Endothelial cell of umbilical vein (primary cell): ENCODE measurements around the gene PDGFRB. TPM values are rescaled to one million over a fixed set of nuclear protein-coding genes. Genes with fewer than 3 reads are reported as not detected.

Source experiments
- BruUV-seq: library from RNA; stranded (reverse); fragments of 400-500 nt; replicated peaks from 2 replicates; lab custom pipeline; 2021; lab: Mats Ljungman, UMichigan
- CTCF ChIA-PET: fragments of 300-600, 350-600 bp; sonication (Branson Sonifier 250); formaldehyde crosslinking; loops from one replicate; lab custom pipeline; 2021; ENCODE audit warnings: antibody characterized with exemption, inconsistent platforms; lab: Charles Lee
- POLR2A ChIA-PET: fragments of 300-600, 350-600 bp; sonication (Branson Sonifier 250); formaldehyde crosslinking; loops from one replicate; lab custom pipeline; 2021; ENCODE audit warnings: antibody characterized with exemption, inconsistent platforms; lab: Charles Lee
- DNase-seq: peaks from one replicate; pipeline ENCODE4 v3.0.0-alpha.2; 2011; ENCODE audit warnings: low read depth, low spot score
- FAIRE-seq: peaks from 2 replicates; lab custom pipeline; 2011; peaks lifted over from hg19 to GRCh38; lab: Jason Lieb, UNC
- H2AFZ ChIP-seq: 2 replicates; pipeline ENCODE4 v1.6.0; 2012; ENCODE audit warnings: low read depth, low read length, control low read depth, inconsistent platforms
- H3K27ac ChIP-seq: 2 replicates; pipeline ENCODE4 v1.5.1; 2011; ENCODE audit warnings: low read depth, mild to moderate bottlenecking, control low read depth, low read length, moderate library complexity; ENCODE audit not compliant: insufficient read depth
- H3K27me3 ChIP-seq, 2 experiments: 2 replicates each; pipeline versions ENCODE4 v1.6.0 to v1.6.1; 2011; ENCODE audit warnings: low read length in 2 of 2, mixed read lengths in 1 of 2; ENCODE audit not compliant: control insufficient read depth in 2 of 2, insufficient read depth in 2 of 2
- H3K36me3 ChIP-seq, 2 experiments: 2 replicates in 1 of 2; 3 replicates in 1 of 2; pipeline ENCODE4 v1.5.1; 2011; ENCODE audit warnings: low read length in 2 of 2, mild to moderate bottlenecking in 1 of 2, moderate library complexity in 1 of 2; ENCODE audit not compliant: control insufficient read depth in 2 of 2, insufficient read depth in 2 of 2; ENCODE audit errors: extremely low read depth in 1 of 2
- H3K4me1 ChIP-seq: 3 replicates; pipeline ENCODE4 v1.5.1; 2011; ENCODE audit warnings: mild to moderate bottlenecking, low read length; ENCODE audit not compliant: control insufficient read depth, insufficient read depth; ENCODE audit errors: extremely low read depth
- H3K4me2 ChIP-seq: 2 replicates; pipeline ENCODE4 v1.6.1; 2011; ENCODE audit warnings: low read length, control low read depth, mixed read lengths; ENCODE audit not compliant: insufficient read depth
- H3K4me3 ChIP-seq, 3 experiments: fragments of 200-600 bp in 1 of 3; sonication (generic), shearing (Covaris generic) in 1 of 3; replicated peaks in 1 of 3; 2 replicates each; pipeline ENCODE4 v1.5.1; 2011 to 2016; ENCODE audit warnings: control low read depth in 3 of 3, low read length in 3 of 3, mild to moderate bottlenecking in 2 of 3, inconsistent platforms in 1 of 3, low read depth in 1 of 3, moderate library complexity in 1 of 3; ENCODE audit not compliant: insufficient read depth in 1 of 3
- H3K79me2 ChIP-seq: 2 replicates; pipeline ENCODE4 v1.6.0; 2012; ENCODE audit warnings: low read length, inconsistent platforms; ENCODE audit not compliant: control insufficient read depth, insufficient read depth
- H3K9ac ChIP-seq: replicated peaks from 2 replicates; pipeline ENCODE3; 2011; ENCODE audit warnings: low read length, control low read depth; ENCODE audit not compliant: insufficient read depth; ENCODE audit errors: extremely low read depth
- H3K9me1 ChIP-seq: replicated peaks from 3 replicates; pipeline ENCODE4 v1.6.0; 2011; ENCODE audit warnings: mild to moderate bottlenecking, low read length; ENCODE audit not compliant: control insufficient read depth, insufficient read depth; ENCODE audit errors: extremely low read depth
- H3K9me3 ChIP-seq: replicated peaks from 2 replicates; pipeline ENCODE4 v1.5.1; 2012; ENCODE audit warnings: low read length, inconsistent platforms; ENCODE audit not compliant: control insufficient read depth, insufficient read depth
- H4K20me1 ChIP-seq: replicated peaks from 2 replicates; pipeline ENCODE3; 2011; ENCODE audit warnings: mild to moderate bottlenecking, low read length; ENCODE audit not compliant: control insufficient read depth, insufficient read depth; ENCODE audit errors: extremely low read depth
- CTCF ChIP-seq, 2 donors: IDR thresholded peaks; 1 replicate in 1 of 2; 2 replicates in 1 of 2; pipeline ENCODE4 v1.5.1; 2011; ENCODE audit warnings: low read length in 2 of 2, mild to moderate bottlenecking in 2 of 2, moderate library complexity in 2 of 2, control low read depth in 1 of 2, inconsistent platforms in 1 of 2, low read depth in 1 of 2; ENCODE audit not compliant: insufficient read depth in 1 of 2; ENCODE audit errors: extremely low read depth in 1 of 2
- EZH2 ChIP-seq: IDR thresholded peaks from 2 replicates; pipeline ENCODE4 v1.6.1; 2012; ENCODE audit warnings: borderline replicate concordance, low read depth, mild to moderate bottlenecking, moderate library complexity, low read length, inconsistent platforms; ENCODE audit not compliant: severe bottlenecking
- FOS ChIP-seq: IDR thresholded peaks from 2 replicates; pipeline ENCODE4 v1.6.1; 2011; ENCODE audit warnings: mild to moderate bottlenecking, low read length, moderate library complexity, borderline replicate concordance; ENCODE audit not compliant: insufficient read depth
- GATA2 ChIP-seq: IDR thresholded peaks from 2 replicates; pipeline ENCODE4 v1.7.0; 2011; ENCODE audit warnings: low read depth, mild to moderate bottlenecking, moderate library complexity, mixed read lengths, low read length; ENCODE audit not compliant: insufficient read length, insufficient read depth
- JUN ChIP-seq: IDR thresholded peaks from 2 replicates; pipeline ENCODE4 v1.6.1; 2011; ENCODE audit warnings: borderline replicate concordance, low read depth; ENCODE audit not compliant: insufficient read length, insufficient read depth
- MAX ChIP-seq: IDR thresholded peaks from 2 replicates; pipeline ENCODE4 v1.6.1; 2011; ENCODE audit not compliant: insufficient read depth, insufficient read length
- MYC ChIP-seq: IDR thresholded peaks from one replicate; pipeline ENCODE4 v1.6.1; 2011; ENCODE audit warnings: mild to moderate bottlenecking, low read depth, low read length
- POLR2A ChIP-seq: IDR thresholded peaks from 2 replicates; pipeline ENCODE4 v1.6.1; 2012; ENCODE audit warnings: low read depth, mild to moderate bottlenecking, control low read depth, low read length
- POLR2AphosphoS5 ChIP-seq: IDR thresholded peaks from 2 replicates; pipeline ENCODE4 v1.6.1; 2012; ENCODE audit warnings: low read depth, mild to moderate bottlenecking, control low read depth, low read length, moderate library complexity; ENCODE audit not compliant: insufficient read depth
- dilution Hi-C: fragments of 300-500 bp; cut with MboI; formaldehyde crosslinking; loops from one replicate; pipeline ENCODE4 v1.15.0; 2019; ENCODE audit warnings: low sequenced_read_pairs; ENCODE audit not compliant: extremely low pct_ligation_motif_present
- intact Hi-C: fragments of 100-400 bp; cut with micrococcal nuclease; formaldehyde crosslinking; loops from one replicate; pipeline ENCODE4 v1.10.0; 2022
- polyA plus RNA-seq, 4 experiments: library from polyadenylated mRNA; depleted of rRNA in 3 of 4; stranded (reverse) in 3 of 4; unstranded in 1 of 4; fragments of >200 nt; gene quantifications; 2 replicates each; pipeline versions ENCODE4 v1.2.1 to v1.2.3, GENCODE V29; 2011 to 2012; ENCODE audit warnings: missing spikeins in 1 of 4
- total RNA-seq: library from RNA; stranded (reverse); gene quantifications from 2 replicates; pipeline ENCODE4 v1.2.3, GENCODE V29; 2021

PDGFRB gene
- total and polyA plus RNA-seq, 2 donors (not counting 3 experiments of a cell fraction or from before 2014, with no cell fraction given), result 1.4 to 1.7 TPM

GRCh38 chr5:150154618-150155128, 972 bp downstream of the PDGFRB start:
- dilution Hi-C loops (no loop called here), intact Hi-C loops (loop anchor here (1.0 kb wide), 1 partner anchor 24 kb away; no protein-coding TSS in a partner anchor)
- POLR2A ChIA-PET, result no interaction called here
- Histone ChIP-seq H3K27ac (no peak overlapping the region), H3K4me3 (no peak overlapping the region), H2AFZ (no peak overlapping the region), H4K20me1 (no peaks in the 10 kb centered on the region), H3K9ac (no peak overlapping the region), H3K9me3 (no peaks in the 10 kb centered on the region), H3K79me2 (no peaks in the 10 kb centered on the region), H3K9me1 (no peaks in the 10 kb centered on the region), H3K4me2 (no peak overlapping the region), H3K4me1 (peaks cover 5% of the 10 kb centered on the region), H3K36me3 (no peaks in the 10 kb centered on the region), H3K27me3 (peaks cover 0 to 7% of the 10 kb centered on the region in 2 experiments)
- FAIRE-seq (no peak), DNase-seq (no peak)
- TF ChIP-seq POLR2A (no peak), FOS (no peak), POLR2AphosphoS5 (no peak), GATA2 (no peak), CTCF (IDR thresholded peaks at IDR 0.05; ENCODE audit: extremely low read depth in 1 of 2, insufficient read depth in 1 of 2, low read depth in 1 of 2, low read length in 2 of 2) (no peak), MYC (no peak), JUN (no peak), MAX (no peak), EZH2 (no peak)
- BruUV-seq, result no TSS peak
- CTCF ChIA-PET, result interaction anchor here (0.7 to 1.3 kb wide), 3 partner anchors 7 to 21 kb away, joined by 3 to 6 read pairs (median 3); no protein-coding TSS in a partner anchor
